Measurements from ENCODE around the gene PAX8.
A peak's percentile ranks its signal among the peaks of the same experiment; 100 is the strongest.

The PAX8 gene

DNA sequence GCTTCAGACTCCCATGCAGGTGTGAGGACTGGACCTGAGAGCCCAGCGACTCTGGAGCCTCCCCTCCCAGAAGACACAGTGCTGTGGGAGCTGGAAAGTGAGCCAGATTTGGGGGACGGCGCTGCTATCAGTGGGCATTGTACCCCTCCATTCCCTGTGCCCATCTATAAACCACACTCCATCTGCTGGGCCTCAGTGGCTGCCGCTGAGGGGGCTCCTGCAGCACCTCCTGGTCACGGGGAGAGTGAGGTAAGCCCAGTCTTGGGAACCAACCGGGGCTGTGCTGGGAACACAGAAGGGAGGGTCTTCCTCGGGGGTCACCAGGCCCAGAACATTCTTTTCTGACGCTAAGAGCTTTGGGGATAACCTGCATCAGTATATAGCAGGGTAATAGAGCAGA lies 95.5 kb downstream of the PAX8 start:
- DNase-seq (ENCODE audit: low read depth in 3 of 3), result no peak

DNA sequence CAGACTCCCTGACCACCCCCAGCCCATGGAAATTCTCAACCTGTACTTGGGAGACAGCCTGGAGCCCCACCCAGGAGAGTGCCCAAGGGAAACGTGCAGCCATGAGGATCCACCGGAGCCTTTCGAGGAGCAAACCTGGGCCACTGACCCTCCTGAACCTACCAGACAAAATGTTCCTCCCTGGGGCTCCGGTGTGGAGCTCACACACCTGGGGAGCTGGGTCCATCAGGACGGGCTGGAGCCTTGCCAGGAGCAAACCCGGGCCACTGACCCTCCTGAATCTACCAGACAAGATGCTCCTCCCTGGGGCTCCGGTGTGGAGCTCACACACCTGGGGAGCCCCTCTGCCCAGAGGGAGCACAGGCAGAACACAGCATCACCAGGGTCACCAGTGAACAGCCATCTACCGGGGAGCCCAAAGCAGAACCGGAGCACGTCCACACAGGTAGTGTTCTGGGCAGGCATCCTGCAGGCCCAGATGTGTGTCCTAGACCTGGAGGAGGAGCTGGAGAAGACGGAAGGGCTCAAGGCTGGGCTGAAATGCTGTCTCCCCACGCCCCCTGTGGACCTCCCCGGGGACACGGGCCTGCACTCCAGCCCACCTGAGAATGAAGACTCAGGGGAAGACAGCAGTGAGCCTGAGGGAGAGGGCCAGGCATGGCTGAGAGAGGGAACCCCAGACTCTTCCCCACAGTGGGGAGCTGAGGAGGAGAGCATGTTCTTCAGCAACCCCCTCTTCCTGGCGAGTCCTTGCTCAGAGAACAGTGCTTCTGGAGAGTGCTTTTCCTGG lies 96.1 kb downstream of the PAX8 start:
- DNase-seq (ENCODE audit: low read depth in 3 of 3), result no peak

DNA sequence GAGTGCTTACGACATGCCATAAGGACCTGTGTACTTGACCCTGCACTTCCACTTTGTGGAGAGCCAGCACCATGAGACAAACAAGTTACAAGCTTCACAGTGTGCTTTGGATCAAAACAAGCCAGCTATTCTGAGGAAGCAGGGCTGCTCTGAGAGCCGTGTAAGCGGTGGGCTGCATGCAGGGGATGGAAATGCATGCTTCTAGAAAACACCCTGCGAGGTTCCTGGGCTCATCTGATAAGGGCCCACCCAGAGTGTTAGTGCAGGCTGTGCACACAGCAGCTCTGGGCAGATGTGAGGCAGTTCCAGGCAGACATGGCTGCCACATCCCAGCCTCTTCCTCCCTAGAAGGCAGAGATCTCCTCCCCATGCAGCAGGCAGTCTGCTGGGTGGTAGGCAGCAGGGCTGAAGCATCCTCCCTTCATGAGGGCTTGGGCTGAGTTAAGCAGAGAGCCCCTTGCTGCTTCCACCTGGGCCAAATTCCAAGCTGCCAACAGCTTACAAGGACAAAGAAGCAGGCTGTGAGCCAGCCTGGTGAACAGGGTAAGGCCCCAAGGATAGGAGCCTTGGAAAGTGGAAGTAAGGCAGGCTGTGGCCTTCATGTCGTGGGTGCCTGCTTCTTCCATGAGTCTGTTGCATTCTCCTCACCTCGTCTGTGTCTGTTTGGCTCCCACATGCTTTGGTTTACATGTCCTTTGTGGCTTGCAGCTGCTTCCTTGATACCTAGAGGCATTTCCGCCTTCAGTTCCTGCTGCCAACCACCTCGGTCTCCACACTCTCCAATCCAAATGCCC lies 97.3 kb downstream of the PAX8 start:
- no peak for DNase-seq (ENCODE audit: low read depth in 3 of 3)

DNA sequence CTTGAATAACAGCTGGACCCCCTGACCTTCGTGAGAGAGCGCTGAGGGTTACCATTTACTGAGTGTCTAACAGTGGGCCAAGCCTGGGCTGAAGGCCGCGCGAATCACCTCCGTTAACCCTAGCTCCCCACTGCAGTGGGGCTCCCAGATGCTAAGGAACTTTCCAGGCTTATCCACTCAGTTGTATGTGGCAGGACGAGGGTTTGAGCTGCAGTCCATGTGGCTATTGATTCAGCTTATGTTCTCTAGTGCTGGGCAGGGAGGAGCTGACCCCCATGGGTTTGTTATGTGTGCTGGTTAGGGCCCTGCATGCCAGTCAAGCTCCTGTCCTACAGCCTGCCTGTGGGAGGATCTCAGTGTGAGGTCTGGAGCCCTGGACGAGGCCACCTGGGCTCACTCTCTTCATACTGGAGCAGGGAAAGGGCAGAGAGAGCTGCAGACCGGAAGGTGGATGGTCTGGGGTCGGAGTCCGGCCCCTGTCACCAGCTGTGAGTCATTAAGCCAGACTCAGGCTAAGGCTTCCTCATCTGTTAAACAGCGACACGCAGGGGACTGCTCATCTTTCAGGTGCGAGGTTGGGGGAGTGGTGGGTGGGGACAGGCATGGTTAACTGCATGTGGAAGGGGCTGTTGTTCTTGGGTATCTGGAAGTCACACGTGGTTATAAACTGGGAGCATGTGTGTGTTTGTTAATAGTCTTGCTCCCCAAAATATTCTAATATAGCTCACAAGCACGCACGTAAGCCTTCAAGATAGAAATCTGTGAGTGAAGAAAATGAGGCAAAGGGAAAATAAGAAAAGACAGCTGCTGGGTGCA lies 98.4 kb downstream of the PAX8 start:
- DNase-seq (ENCODE audit: low read depth in 3 of 3), result no peak

DNA sequence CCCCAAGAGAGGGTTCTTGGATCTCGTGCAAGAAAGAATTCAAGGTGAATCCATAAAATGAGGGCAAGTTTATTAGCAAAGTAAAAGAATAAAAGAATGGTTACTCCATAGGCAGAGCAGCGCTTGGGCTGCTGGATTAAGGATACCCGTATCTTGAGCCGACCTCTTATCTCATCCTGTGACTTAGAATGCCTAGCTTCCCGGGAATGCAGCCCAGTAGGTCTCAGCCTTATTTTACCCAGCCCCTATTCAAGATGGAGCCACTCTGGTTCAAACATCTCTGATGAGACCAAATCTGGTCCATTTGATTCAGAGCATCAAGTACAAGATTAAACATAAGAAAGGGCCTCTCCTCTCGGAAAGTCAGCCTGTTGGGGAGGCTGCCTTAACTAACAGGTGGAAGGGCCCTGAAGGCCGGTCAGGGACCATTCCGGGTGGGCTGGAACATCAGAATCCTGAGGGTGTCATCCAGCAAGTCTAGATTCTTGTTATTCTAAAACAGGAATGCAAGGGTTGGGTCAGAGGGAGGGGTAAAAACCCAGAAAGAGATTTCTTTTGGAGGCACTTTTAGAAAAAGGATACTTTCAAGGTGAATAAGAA lies 99.2 kb downstream of the PAX8 start:
- no peak for DNase-seq (ENCODE audit: low read depth in 3 of 3)

DNA sequence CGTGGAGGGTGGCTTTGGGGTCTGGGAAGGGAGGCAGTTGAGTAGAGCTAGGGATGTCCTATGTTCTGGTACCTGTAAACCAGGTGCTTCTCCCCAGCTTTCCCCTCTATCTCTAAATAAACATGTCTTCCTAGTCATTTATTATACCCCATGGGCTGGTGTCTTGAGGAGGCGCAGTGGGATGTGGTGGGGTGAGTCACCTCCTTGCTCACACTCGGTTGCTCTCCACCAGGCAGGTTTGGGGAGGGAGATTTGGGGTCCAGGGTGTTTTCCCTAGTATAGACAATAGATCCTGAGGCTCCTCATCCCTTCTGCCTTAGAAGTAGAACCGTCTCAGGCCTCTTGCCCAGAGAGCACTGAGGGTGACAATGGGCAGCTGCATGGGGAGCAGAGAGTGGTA lies 99.8 kb downstream of the PAX8 start:
- DNase-seq (ENCODE audit: low read depth in 3 of 3), result no peak

DNA sequence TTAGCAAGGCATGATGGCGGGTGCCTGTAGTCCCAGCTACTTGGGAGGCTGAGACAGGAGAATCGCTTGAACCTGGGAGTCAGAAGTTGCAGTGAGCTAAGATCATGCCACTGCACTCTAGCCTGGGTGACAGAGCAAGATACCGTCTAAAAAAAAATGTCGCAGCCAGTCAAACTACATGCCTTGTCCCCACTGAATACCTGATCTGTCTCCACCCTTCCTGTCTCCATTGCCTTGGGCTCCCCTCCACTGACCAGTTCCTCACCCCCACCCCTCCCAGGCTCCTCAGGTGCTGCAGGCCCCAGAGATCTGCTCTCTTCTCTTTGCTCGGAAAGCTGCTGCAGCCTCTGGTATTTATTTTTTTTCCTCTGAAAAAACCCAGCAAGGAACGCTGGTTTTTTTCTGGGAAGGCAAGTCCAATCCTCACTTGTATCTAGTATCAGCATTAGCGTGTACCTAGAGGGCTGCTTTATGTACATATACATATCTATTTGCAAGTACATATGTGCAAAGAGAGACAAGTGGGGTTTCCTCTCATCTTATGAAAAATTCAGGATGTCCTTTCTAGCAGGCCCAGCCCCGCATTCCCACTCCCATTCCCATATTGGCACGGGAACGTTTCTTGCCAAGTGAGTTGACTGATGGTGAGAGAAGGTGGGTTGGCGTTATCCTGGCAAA lies 100.5 kb downstream of the PAX8 start:
- DNase-seq (ENCODE audit: low read depth in 3 of 3), result no peak

DNA sequence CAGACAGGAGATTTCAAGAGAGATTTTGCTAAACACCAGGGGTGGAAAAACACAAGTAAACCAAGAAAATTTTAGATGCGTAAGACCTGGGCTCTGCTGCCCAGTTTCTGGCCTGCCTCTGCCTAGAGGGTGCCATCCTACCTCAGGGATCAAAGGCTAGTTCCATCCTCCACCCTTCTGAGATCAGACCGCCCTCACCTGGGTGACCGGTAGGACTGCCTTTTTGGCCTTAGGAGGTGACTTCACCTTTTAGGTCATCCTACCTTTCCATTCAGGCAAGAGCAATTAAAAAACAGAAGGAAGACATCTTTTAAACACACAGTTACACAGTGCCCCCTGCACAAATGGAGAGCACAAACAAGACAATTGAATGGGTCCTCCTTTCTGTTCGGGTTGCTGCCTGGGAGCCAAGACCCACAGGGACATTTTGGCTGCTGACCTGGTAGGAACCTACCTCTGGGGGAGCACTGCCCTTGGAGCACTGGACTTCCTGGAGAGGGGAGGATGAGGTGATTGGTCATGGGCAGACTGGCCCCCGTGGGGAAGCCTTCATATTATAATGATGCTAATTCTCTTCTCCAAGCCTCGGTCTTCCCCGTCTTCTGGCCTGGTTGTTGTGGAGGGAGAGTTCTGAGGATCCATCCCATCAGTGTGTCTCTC lies 101.9 kb downstream of the PAX8 start:
- DNase-seq (ENCODE audit: low read depth in 3 of 3), result no peak

DNA sequence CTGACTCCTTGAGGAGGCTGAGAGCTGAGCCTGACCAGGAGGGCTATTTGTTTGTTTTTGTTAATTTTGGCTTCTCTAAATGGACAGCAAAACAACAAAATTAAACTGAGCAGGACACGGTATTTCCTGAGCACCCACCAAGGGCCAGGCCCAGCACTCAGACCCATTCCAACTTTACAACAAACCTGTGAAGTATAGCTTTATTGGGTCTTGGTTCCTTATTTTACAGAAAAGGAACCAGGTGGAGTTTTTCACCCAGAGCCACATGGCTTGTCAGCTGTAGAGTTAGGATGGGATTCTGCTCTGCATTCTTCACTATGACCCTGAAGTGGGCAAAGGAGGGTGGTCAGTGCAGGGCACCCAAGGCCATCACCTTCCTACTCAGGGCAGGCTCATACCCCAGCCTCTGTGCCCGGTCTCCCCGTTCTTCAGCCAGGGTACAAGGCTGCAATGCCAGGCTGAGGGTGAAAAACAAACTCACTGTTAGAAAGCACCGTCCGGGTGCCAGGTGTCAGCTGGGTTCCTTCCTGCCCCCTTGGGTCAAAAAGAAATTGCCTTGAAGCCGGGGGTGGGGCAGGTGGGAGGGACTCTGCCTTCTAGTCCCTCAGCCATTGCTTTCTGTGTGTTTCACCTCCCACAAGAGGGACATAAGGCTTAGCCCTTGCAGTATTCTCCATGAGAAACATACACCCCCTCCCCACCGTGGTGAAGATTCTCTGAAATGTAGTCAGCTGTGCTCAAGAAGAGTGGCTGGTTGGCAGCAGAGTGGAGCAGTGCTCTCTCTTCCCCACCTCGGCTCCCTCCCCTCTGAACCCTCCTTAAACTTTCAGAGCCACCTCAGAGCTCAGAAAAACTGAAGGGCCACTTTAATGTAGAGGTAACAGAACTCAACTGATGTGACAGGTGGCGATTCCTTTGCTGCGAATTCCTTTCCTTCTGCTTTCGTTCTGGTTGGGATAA lies 102.7 kb downstream of the PAX8 start:
- DNase-seq (ENCODE audit: low read depth in 3 of 3), result no peak

DNA sequence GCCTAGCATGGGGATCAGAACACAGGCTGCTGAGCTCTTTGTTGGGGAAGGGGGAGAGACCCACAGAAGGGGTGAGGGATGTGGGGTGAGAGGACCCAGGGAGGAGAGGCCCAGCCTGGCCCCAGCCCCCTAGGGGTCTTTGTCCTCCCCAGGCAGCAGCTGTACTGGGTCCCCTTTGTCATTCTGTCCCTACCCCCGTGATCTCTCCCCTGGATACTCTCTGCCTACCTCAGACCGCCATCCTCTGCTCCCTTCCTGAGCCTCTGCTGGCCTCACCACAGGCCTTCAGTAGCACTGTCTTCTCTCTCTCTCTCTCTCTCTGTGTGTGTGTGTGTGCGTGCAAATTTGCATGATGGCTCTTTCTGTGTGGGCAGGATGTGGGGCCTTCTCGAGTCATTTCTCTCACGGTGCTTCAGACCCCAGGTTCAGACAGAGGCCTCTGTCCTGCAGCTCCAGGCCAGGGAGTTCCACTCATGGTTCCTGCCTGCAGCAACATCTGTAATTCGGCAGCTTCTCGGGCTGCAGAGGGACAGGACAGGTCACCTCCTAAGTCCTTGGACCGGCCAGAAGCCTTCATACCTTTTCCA lies 103.6 kb downstream of the PAX8 start:
- DNase-seq (ENCODE audit: low read depth in 3 of 3), result no peak

DNA sequence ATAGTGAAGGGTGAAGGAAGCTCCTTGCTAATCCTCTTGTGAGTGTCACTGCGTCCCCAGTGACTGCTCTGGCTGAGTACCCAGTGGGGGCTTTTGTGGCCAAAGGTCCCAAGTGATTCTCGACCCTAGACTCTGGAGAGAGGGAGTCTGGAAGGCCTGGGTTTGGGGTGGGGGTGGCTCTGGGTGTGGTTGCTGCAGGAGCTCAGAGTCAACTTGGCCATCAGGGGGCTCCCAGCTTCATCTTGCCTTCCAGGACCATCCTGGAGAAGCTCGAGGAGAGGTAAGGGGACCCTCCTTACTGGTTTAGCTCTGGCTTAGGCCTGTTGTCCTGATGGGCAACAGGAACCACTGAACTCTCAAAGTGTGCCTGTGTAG lies 104.4 kb downstream of the PAX8 start:
- DNase-seq (ENCODE audit: low read depth in 3 of 3), result no peak

DNA sequence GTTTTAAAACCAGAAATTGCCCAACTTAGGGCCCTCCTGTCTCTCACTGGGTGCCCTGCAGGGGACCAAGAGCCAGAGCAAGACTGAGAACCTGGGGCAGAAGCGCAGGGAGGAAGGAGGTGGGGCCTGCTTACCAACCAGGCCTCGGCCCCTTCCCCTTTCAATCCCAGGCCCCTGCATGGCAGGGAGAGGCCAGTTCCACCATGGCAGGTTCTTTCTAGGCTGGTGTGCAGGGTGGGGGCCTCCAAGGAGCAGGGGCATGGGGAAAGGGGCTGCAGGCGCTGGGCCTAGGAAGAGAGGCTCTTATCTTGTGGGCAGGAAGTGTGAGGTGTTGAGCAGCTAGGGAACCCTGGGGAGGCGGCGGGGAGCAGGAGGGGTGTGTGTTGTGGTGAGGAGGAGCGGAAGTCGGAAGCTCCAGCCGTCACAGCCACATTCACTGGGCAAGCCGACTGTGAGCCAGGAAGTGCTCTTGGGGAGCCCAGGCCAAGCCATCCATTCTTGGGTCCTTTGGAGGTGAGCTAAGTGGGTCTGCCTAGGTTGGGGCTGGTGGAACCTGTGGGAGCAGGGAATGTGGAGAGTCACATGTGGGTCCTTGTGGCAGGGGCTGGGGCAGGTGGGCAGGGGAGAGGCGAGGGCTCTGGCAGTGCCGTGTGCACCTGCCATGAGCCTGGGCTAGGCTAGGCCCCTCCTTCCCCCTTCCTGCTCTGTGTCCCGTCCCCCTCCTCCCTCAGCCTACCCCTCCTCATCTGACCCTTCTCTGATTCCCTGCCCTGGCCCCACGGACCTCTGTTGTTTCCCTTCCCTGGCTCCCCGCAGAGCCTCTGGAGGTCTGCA lies 105.0 kb downstream of the PAX8 start, which contains the start of gene PSD4:
TSS of gene PSD4 (plus strand) at position 430 of the 834 bp plus-strand sequence. CDS start 8,486 bp downstream, outside the sequence.
- peak; percentile 55 to 70 (median 64) for DNase-seq (ENCODE audit: low read depth in 3 of 3)

DNA sequence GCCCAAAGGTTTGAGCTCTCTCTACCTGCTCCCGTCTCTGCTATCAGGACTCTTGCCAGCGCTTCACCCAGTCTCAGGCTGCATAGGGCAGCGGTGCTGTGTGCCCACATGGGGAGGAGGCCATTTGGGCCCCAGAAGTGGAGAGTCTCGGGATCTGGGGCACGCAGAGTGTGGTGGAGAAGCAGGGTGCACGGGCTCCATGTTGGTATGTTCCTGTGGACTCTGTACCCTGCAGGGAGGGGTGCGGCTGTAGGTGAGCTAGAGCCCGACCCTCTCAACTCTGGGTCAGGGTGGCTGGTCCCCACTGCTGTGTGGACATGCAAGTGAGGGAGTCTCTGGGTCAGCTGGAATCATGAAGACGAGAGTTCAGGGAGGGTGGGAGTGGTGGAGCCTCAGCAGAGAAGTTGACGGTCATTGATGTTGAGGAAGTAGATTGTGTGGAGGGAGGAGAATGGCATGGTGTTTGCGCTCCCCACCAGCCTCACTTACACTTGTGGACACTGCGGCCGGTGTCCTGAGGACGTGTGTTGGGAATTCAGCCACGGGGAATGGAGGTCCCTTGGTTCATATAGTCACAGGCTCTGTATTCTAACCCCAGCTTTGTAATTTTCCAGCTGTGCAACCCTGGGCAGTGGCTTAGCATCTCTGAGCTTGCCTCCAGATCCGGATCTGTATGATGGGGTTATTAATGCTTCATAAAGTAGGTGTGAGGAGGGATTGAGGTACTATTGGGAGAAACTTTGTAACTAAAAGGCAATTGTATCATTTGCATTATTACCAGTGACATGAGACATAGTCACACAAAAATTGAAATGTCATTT lies 105.8 kb downstream of the PAX8 start:
- DNase-seq (ENCODE audit: low read depth in 3 of 3), result no peak

DNA sequence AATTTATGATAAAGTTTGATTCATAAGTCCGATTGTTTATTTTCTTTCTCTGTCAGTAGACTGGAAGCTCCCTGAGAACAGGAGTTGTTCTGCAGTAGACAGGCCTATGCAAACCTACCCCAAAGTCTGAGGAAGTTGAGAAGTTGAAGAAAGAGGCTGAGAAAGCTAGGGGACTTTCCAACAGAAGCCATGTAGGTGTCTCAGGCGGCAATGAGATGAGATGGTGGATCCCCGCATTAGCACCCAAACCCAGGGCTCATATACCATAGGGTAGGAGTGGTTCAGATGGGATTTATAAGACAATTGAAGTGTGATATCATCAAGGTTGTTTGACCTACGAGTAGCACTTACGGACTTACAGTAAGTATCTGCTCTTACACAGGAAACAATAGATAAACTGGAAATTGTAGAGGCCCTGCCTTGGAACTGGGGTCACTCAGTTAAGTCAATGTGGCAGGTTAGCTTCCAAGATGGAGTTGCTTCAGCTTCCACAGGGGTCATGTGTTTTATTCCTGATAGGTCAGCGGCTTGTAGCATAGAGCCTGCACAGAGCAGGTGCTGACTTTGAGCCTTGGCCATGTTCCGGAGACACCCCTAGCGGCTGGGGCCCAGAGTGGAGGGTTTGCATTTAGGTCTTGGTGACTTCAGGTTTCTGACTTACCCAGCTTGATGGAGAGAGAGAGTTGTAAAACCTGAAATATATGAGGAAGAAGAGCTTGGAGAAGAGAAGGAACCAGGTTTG lies 107.2 kb downstream of the PAX8 start:
- DNase-seq (ENCODE audit: low read depth in 3 of 3), result no peak

DNA sequence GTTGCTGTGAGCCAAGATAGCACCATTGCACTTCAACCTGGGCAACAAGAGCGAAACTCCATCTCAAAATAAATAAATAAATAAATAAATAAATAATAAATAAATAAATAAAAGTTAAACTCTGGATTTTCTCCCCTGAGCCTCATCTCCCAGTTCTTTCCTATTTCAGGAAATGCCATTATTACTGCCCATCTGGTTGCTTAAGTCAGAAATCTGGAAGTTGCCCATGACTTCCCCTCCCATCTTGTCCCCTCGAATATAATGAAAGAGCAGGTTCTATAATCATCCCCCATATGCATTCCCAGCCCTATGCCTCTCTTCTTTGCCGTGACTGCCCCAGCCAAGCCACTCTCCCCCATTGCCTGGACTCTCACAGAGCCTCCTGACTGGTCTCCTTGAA lies 109.1 kb downstream of the PAX8 start:
- DNase-seq (ENCODE audit: low read depth in 3 of 3), result no peak

DNA sequence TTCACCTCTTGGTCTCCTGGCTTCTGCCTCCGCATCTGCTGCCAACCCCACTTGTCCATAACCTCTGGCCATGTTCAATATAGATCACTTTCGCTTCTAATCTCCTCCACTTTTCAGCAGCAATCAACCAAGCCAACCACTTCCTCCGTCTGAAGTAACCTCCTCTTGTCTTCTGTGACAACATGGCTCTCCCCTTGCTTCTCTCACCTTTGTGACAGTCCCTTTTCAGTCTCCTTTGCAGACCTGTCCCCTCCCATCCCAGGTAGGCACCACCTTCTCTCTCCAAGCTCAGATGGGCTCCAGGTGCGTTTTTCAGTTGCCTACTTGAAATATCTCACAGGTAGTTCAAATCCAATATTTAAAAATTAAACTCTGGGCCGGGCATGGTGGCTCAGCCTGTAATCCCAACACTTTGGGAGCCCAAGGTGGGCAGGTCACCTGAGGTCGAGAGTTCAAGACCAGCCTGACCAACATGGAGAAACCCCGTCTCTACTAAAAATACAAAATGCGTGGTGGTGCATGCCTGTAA lies 109.7 kb downstream of the PAX8 start:
- no peak for DNase-seq (ENCODE audit: low read depth in 3 of 3)
